Islet precursor cell (in vitro differentiated cells): ENCODE measurements around the gene ATP5PO.
"Not testable (repeated sequence)": the region's sequence is repeated elsewhere in the genome, so short reads cannot be mapped to it uniquely, and the experiment has no call there.

Experiments
- DNase-seq: peaks from one replicate; pipeline ENCODE4 v3.0.0-alpha.2; 2018

ATP5PO gene

GRCh38 chr21:33865996-33866575 is 49.5 kb downstream of the ATP5PO start:
- no peak for DNase-seq

GRCh38 chr21:33865176-33865575 is 50.4 kb downstream of the ATP5PO start:
- no peak for DNase-seq

- no peak for DNase-seq
Observed at GRCh38 chr21:33864150-33864549, 51.5 kb downstream of the ATP5PO start.

- not testable (repeated sequence) for DNase-seq
Observed at GRCh38 chr21:33863191-33863590, 52.4 kb downstream of the ATP5PO start.

GRCh38 chr21:33861125-33861524 is 54.5 kb downstream of the ATP5PO start:
- no peak for DNase-seq

- no peak for DNase-seq
Observed at GRCh38 chr21:33860332-33860879, 55.2 kb downstream of the ATP5PO start.

- DNase-seq = no peak
Observed at GRCh38 chr21:33859373-33860102, 56.1 kb downstream of the ATP5PO start.

- DNase-seq = no peak
Observed at GRCh38 chr21:33858667-33859372, 56.8 kb downstream of the ATP5PO start.

- no peak for DNase-seq
Observed at GRCh38 chr21:33857846-33858666, 57.5 kb downstream of the ATP5PO start.

GRCh38 chr21:33856893-33857527 is 58.6 kb downstream of the ATP5PO start:
- DNase-seq = no peak

GRCh38 chr21:33855190-33855589 is 60.4 kb downstream of the ATP5PO start:
- no peak for DNase-seq

- peak; percentile 76 for DNase-seq
Observed at GRCh38 chr21:33854604-33855003, 61.0 kb downstream of the ATP5PO start.
